HCT116 (cell line): Measurements from ENCODE around the gene TIAM2. TPM values are rescaled to one million over a fixed set of nuclear protein-coding genes. Genes with fewer than 3 reads are reported as not detected.

ENCODE experiments used
- ATAC-seq: fragments of 200-7000 bp; cut with Tn5 transposase; 2 replicates; pipeline ENCODE4 v1.9.1; 2020; ENCODE audit warnings: mild to moderate bottlenecking, moderate library complexity
- BruUV-seq: library from RNA; stranded (reverse); fragments of 400-500 nt; replicated peaks from 2 replicates; lab custom pipeline; 2021; lab: Mats Ljungman, UMichigan
- CTCF ChIA-PET: fragments of 300-600 bp; sonication (Branson Sonifier 250); formaldehyde crosslinking; loops from one replicate; lab custom pipeline; 2021; ENCODE audit warnings: antibody characterized with exemption; lab: Charles Lee
- POLR2A ChIA-PET: fragments of 300-600, 350-600 bp; sonication (Branson Sonifier 250); formaldehyde crosslinking; loops from one replicate; lab custom pipeline; 2021; ENCODE audit warnings: antibody characterized with exemption; lab: Charles Lee
- RAD21 ChIA-PET, 2 experiments: fragments of 300-600 bp; sonication (Branson Sonifier 250); formaldehyde crosslinking; loops; one replicate each; lab custom pipeline; 2023; ENCODE audit warnings: low total read pairs in 2 of 2; ENCODE audit not compliant: uncharacterized antibody in 2 of 2, unreplicated experiment in 2 of 2, low non-redundant PET in 1 of 2; lab: Charles Lee
- DNase-seq: peaks from one replicate; pipeline ENCODE4 v3.0.0-alpha.2; 2010; ENCODE audit warnings: low read depth, low spot score
- H2AFZ ChIP-seq: fragments of 200-600 bp; shearing (Covaris generic), sonication (generic); 2 replicates; pipeline ENCODE4 v1.6.1; 2017; ENCODE audit warnings: low read depth, mixed run types, mixed read lengths, antibody characterized with exemption, low read length; ENCODE audit not compliant: poor library complexity, severe bottlenecking
- H3K27ac ChIP-seq: 2 replicates; pipeline ENCODE4 v1.5.1; 2012; ENCODE audit warnings: low read depth, low read length
- H3K27me3 ChIP-seq: fragments of 200-600 bp; sonication (generic); 2 replicates; pipeline ENCODE4 v1.6.1; 2016; ENCODE audit warnings: mixed run types, low read length, mixed read lengths; ENCODE audit not compliant: insufficient read depth
- H3K36me3 ChIP-seq, 2 experiments: fragments of 200-500 bp in 1 of 2; fragments of 200-600 bp in 1 of 2; sonication (Bioruptor generic) in 1 of 2; sonication (generic) in 1 of 2; 2 replicates each; pipeline versions ENCODE4 v1.5.1 to v1.6.1; 2014 to 2016; ENCODE audit warnings: low read length in 2 of 2, inconsistent platforms in 1 of 2, mixed read lengths in 1 of 2, mixed run types in 1 of 2; ENCODE audit not compliant: insufficient read depth in 2 of 2, control insufficient read depth in 1 of 2
- H3K4me1 ChIP-seq, 2 experiments: fragments of 200-600 bp in 1 of 2; sonication (generic) in 1 of 2; 2 replicates each; pipeline versions ENCODE4 v1.5.1 to v1.6.1; 2012 to 2017; ENCODE audit warnings: low read length in 2 of 2, inconsistent platforms in 1 of 2, mild to moderate bottlenecking in 1 of 2, mixed read lengths in 1 of 2, mixed run types in 1 of 2, moderate library complexity in 1 of 2; ENCODE audit not compliant: insufficient read depth in 2 of 2, control insufficient read depth in 1 of 2
- H3K4me2 ChIP-seq: fragments of 200-600 bp; sonication (generic); 2 replicates; pipeline ENCODE4 v1.6.1; 2017; ENCODE audit warnings: mixed run types, low read length, mixed read lengths
- H3K4me3 ChIP-seq, 2 experiments: fragments of 200-600 bp in 1 of 2; sonication (generic) in 1 of 2; replicated peaks in 1 of 2; 2 replicates each; pipeline ENCODE4 v1.5.1; 2011 to 2016; ENCODE audit warnings: low read length in 2 of 2, control low read depth in 1 of 2, low read depth in 1 of 2, mild to moderate bottlenecking in 1 of 2, mixed read lengths in 1 of 2, mixed run types in 1 of 2
- H3K79me2 ChIP-seq: fragments of 200-600 bp; sonication (generic); 2 replicates; pipeline ENCODE4 v1.6.1; 2017; ENCODE audit warnings: mild to moderate bottlenecking, mixed run types, low read length, moderate library complexity, mixed read lengths; ENCODE audit not compliant: insufficient read depth
- H3K9ac ChIP-seq: fragments of 200-600 bp; sonication (generic); 2 replicates; pipeline ENCODE4 v1.6.1; 2016; ENCODE audit warnings: low read length, mixed read lengths
- H3K9me2 ChIP-seq: fragments of 200-600 bp; sonication (generic), shearing (Covaris generic); 2 replicates; pipeline ENCODE4 v1.6.1; 2017; ENCODE audit warnings: mixed run types, mild to moderate bottlenecking, moderate library complexity; ENCODE audit not compliant: insufficient read depth
- H3K9me3 ChIP-seq, 2 experiments: fragments of 200-500 bp in 1 of 2; fragments of 200-600 bp in 1 of 2; sonication (Bioruptor generic) in 1 of 2; sonication (generic) in 1 of 2; 2 replicates each; pipeline ENCODE4 v1.6.1; 2014 to 2017; ENCODE audit warnings: low read length in 2 of 2, mixed read lengths in 2 of 2, inconsistent platforms in 1 of 2, low read depth in 1 of 2, mild to moderate bottlenecking in 1 of 2, mixed run types in 1 of 2, moderate library complexity in 1 of 2; ENCODE audit not compliant: control insufficient read depth in 1 of 2, insufficient read depth in 1 of 2
- H4K20me1 ChIP-seq: fragments of 200-600 bp; sonication (generic), shearing (Covaris generic); 2 replicates; pipeline ENCODE4 v1.6.1; 2017; ENCODE audit warnings: mixed run types, mild to moderate bottlenecking, moderate library complexity; ENCODE audit not compliant: insufficient read depth
- ATF3 ChIP-seq: IDR thresholded peaks from 2 replicates; pipeline ENCODE4 v1.6.1; 2012
- CBX3 ChIP-seq: IDR thresholded peaks from 2 replicates; pipeline ENCODE4 v1.6.1; 2012; ENCODE audit warnings: low read depth
- CEBPB ChIP-seq: IDR thresholded peaks from 2 replicates; pipeline ENCODE4 v1.6.1; 2012; ENCODE audit warnings: low read depth
- CTCF ChIP-seq, 3 experiments: fragments of 200-600 bp in 1 of 3; sonication (generic) in 1 of 3; IDR thresholded peaks in 2 of 3; conservative IDR thresholded peaks in 1 of 3; 2 replicates each; pipeline ENCODE4 v1.5.1; 2012 to 2017; ENCODE audit warnings: low read depth in 2 of 3, low read length in 2 of 3, antibody characterized with exemption in 1 of 3, borderline replicate concordance in 1 of 3, control low read depth in 1 of 3, mild to moderate bottlenecking in 1 of 3, mixed read lengths in 1 of 3, mixed run types in 1 of 3, moderate library complexity in 1 of 3; ENCODE audit not compliant: insufficient read depth in 1 of 3
- EGR1 ChIP-seq: IDR thresholded peaks from 2 replicates; pipeline ENCODE4 v1.6.1; 2012; ENCODE audit warnings: low read depth
- ELF1 ChIP-seq: IDR thresholded peaks from 2 replicates; pipeline ENCODE4 v1.6.1; 2012; ENCODE audit warnings: low read depth, borderline replicate concordance
- EZH2phosphoT487 ChIP-seq: fragments of 200-600 bp; IDR thresholded peaks from 2 replicates; pipeline ENCODE4 v1.6.1; 2018; ENCODE audit warnings: antibody characterized with exemption, borderline replicate concordance
- FOSL1 ChIP-seq: IDR thresholded peaks from 2 replicates; pipeline ENCODE4 v1.6.1; 2012; ENCODE audit warnings: low read depth
- MAX ChIP-seq: IDR thresholded peaks from 2 replicates; pipeline ENCODE4 v1.6.1; 2012
- POLR2A ChIP-seq: IDR thresholded peaks from 2 replicates; pipeline ENCODE4 v1.7.0; 2011; ENCODE audit warnings: borderline replicate concordance; ENCODE audit not compliant: insufficient read depth, insufficient read length; ENCODE audit errors: extremely low read depth
- RAD21 ChIP-seq: IDR thresholded peaks from 2 replicates; pipeline ENCODE4 v1.6.1; 2012; ENCODE audit warnings: low read depth, mild to moderate bottlenecking
- SIN3A ChIP-seq: IDR thresholded peaks from 2 replicates; pipeline ENCODE4 v1.6.1; 2012; ENCODE audit warnings: low read depth
- SP1 ChIP-seq: IDR thresholded peaks from 2 replicates; pipeline ENCODE4 v1.6.1; 2012; ENCODE audit warnings: low read depth
- YY1 ChIP-seq: IDR thresholded peaks from 2 replicates; pipeline ENCODE4 v1.6.1; 2011; ENCODE audit warnings: low read length, low read depth, moderate library complexity, mild to moderate bottlenecking; ENCODE audit not compliant: insufficient replicate concordance; ENCODE audit errors: extremely low read depth
- ZNF274 ChIP-seq: fragments of 200-500 bp; sonication (Bioruptor generic); IDR thresholded peaks from 2 replicates; pipeline ENCODE4 v1.6.1; 2014; ENCODE audit warnings: mild to moderate bottlenecking, low read depth, low read length, inconsistent platforms
- intact Hi-C: fragments of 100-400 bp; cut with micrococcal nuclease; formaldehyde crosslinking; loops from 2 replicates; pipeline ENCODE4 v1.10.0; 2022
- total RNA-seq: library from RNA; stranded (reverse); gene quantifications from one replicate; pipeline ENCODE4 v1.2.1, GENCODE V29; 2021; ENCODE audit not compliant: unreplicated experiment
- TF ChIP-seq, protein P1 (sequence below): IDR thresholded peaks from 2 replicates; pipeline ENCODE4 v1.6.1; 2012; ENCODE audit warnings: low read depth

Gene TIAM2
- total RNA-seq, 1 experiment from 2014 or later, result 9.4 TPM

GRCh38 chr6:155054491-155055250 lies 59.6 kb downstream of the TIAM2 start:
- POLR2A ChIA-PET, result no interaction called here
- DNase-seq (no peak), ATAC-seq (no peak)
- Histone ChIP-seq H3K4me1 (peaks cover 2 to 10% of the 10 kb centered on the region in 2 experiments; a peak in 3 of 4 replicates), H3K4me2 (no peak overlapping the region), H3K4me3 (no peak overlapping the region), H3K27ac (no peak overlapping the region), H3K9ac (no peak overlapping the region), H3K9me3 (no peaks in the 10 kb centered on the region), H4K20me1 (no peaks in the 10 kb centered on the region), H3K9me2 (no peaks in the 10 kb centered on the region), H3K27me3 (no peaks in the 10 kb centered on the region), H3K79me2 (no peaks in the 10 kb centered on the region), H2AFZ (no peak overlapping the region), H3K36me3 (no peaks in the 10 kb centered on the region)
- TF ChIP-seq EZH2phosphoT487 (no peak), SIN3A (no peak), ZNF274 (no peak), ATF3 (no peak), POLR2A (no peak), SP1 (no peak), CEBPB (no peak), EGR1 (no peak), FOSL1 (no peak), CBX3 (no peak), YY1 (no peak), MAX (no peak), ELF1 (no peak), RAD21 (no peak), CTCF (IDR thresholded peaks at IDR 0.05 in 2 of 3, conservative IDR thresholded peaks at IDR 0.05 in 1 of 3; ENCODE audit: borderline replicate concordance in 1 of 3, insufficient read depth in 1 of 3, low read depth in 2 of 3, low read length in 2 of 3) (no peak)
- TF ChIP-seq, protein P1, sequence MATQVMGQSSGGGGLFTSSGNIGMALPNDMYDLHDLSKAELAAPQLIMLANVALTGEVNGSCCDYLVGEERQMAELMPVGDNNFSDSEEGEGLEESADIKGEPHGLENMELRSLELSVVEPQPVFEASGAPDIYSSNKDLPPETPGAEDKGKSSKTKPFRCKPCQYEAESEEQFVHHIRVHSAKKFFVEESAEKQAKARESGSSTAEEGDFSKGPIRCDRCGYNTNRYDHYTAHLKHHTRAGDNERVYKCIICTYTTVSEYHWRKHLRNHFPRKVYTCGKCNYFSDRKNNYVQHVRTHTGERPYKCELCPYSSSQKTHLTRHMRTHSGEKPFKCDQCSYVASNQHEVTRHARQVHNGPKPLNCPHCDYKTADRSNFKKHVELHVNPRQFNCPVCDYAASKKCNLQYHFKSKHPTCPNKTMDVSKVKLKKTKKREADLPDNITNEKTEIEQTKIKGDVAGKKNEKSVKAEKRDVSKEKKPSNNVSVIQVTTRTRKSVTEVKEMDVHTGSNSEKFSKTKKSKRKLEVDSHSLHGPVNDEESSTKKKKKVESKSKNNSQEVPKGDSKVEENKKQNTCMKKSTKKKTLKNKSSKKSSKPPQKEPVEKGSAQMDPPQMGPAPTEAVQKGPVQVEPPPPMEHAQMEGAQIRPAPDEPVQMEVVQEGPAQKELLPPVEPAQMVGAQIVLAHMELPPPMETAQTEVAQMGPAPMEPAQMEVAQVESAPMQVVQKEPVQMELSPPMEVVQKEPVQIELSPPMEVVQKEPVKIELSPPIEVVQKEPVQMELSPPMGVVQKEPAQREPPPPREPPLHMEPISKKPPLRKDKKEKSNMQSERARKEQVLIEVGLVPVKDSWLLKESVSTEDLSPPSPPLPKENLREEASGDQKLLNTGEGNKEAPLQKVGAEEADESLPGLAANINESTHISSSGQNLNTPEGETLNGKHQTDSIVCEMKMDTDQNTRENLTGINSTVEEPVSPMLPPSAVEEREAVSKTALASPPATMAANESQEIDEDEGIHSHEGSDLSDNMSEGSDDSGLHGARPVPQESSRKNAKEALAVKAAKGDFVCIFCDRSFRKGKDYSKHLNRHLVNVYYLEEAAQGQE, result no peak
- intact Hi-C loops, result no loop called here
- BruUV-seq, result no TSS peak
- CTCF ChIA-PET, result no interaction called here
- RAD21 ChIA-PET, result no interaction called here
